GM12864 (cell line): ENCODE data around the gene GNG4.

ENCODE experiments used
- DNase-seq: peaks from one replicate; pipeline ENCODE4 v3.0.0-alpha.2; 2011; ENCODE audit warnings: low read depth
- H3K4me3 ChIP-seq: 2 replicates; pipeline ENCODE4 v1.5.1; 2011; ENCODE audit warnings: mild to moderate bottlenecking, low read depth, low read length, control low read depth
- CTCF ChIP-seq: IDR thresholded peaks from 2 replicates; pipeline ENCODE4 v1.5.1; 2011; ENCODE audit warnings: low read depth, mild to moderate bottlenecking, moderate library complexity, low read length, control low read depth, inconsistent platforms; ENCODE audit errors: missing control alignments

Gene GNG4

GRCh38 chr1:235503403-235504121, 146.0 kb downstream of the GNG4 start:
- DNase-seq: no peak
- no peak for TF ChIP-seq CTCF
- peak overlapping the region; percentile 68 for H3K4me3 ChIP-seq

- TF ChIP-seq CTCF: no peak
- no peak for DNase-seq
- peak overlapping the region; percentile 68 for H3K4me3 ChIP-seq
These were observed 146.8 kb downstream of the GNG4 start for GRCh38 chr1:235502601-235503402.

DNA sequence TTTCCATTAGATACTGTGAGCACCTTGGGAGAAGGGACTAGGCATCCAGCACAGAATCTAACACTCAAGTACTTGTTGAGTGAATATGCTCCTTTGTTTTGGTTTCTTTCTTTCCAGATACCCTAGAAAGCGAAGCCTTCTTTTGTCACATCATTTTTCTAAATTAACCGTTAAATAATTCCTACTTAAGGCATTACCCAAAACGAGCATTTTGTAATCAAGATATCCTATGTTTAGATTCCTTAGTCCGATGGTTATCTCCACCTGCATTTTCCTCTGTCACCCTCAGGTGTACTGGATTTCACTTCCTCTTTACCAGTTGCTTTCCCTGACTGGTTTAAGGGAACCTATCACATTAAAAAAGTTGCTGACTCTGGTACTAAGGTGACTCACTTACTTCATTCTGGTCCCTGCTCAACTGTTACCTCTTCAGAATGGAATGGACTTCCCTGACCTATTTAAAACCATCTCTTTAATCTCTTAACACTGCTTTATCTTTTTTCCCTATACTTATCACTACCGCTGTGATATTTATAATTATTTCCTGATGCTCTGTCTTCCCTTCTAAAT, 148.5 kb downstream of the GNG4 start:
- H3K4me3 ChIP-seq: no peak overlapping the region
- DNase-seq: no peak
- no peak for TF ChIP-seq CTCF
